Endothelial cell (in vitro differentiated cells): ENCODE data around the gene LRP5. TPM values are rescaled to one million over a fixed set of nuclear protein-coding genes. Genes with fewer than 3 reads are reported as not detected.

Experiments
- DNase-seq: peaks from one replicate; pipeline ENCODE4 v3.0.0; 2021; ENCODE audit warnings: low spot score
- H3K27ac Mint-ChIP-seq: one replicate; pipeline ENCODE4 v1.8.0; 2021; ENCODE audit warnings: mixed read lengths, inconsistent platforms; ENCODE audit not compliant: unreplicated experiment
- H3K27me3 Mint-ChIP-seq: one replicate; pipeline ENCODE4 v1.8.0; 2021; ENCODE audit warnings: mild to moderate bottlenecking, moderate library complexity, mixed read lengths, inconsistent platforms; ENCODE audit not compliant: unreplicated experiment
- H3K36me3 Mint-ChIP-seq: one replicate; pipeline ENCODE4 v1.8.0; 2021; ENCODE audit warnings: mild to moderate bottlenecking, low read depth, mixed read lengths, inconsistent platforms; ENCODE audit not compliant: unreplicated experiment
- H3K4me1 Mint-ChIP-seq: one replicate; pipeline ENCODE4 v1.8.0; 2021; ENCODE audit warnings: mild to moderate bottlenecking, mixed read lengths, inconsistent platforms; ENCODE audit not compliant: unreplicated experiment
- H3K4me3 Mint-ChIP-seq: one replicate; pipeline ENCODE4 v1.8.0; 2021; ENCODE audit warnings: mild to moderate bottlenecking, mixed read lengths, inconsistent platforms; ENCODE audit not compliant: unreplicated experiment
- H3K9me3 Mint-ChIP-seq: one replicate; pipeline ENCODE4 v1.8.0; 2021; ENCODE audit warnings: mixed read lengths, inconsistent platforms; ENCODE audit not compliant: unreplicated experiment
- CTCF ChIP-seq: fragments of 200-600 bp; sonication (generic); IDR thresholded peaks from one replicate; pipeline ENCODE4 v1.5.0; 2021; ENCODE audit warnings: antibody characterized with exemption; ENCODE audit not compliant: unreplicated experiment
- total RNA-seq: library from RNA; stranded (reverse); fragmentation: NEBNext Ultra II Directional; extraction: Animal tissue kit (Norgen Biotek cat#: 25700); gene quantifications from one replicate; pipeline ENCODE4 v1.2.1, GENCODE V29; 2021; ENCODE audit not compliant: unreplicated experiment

LRP5 gene
- total RNA-seq, 1 donor from 2014 or later, result 72.3 TPM

DNA sequence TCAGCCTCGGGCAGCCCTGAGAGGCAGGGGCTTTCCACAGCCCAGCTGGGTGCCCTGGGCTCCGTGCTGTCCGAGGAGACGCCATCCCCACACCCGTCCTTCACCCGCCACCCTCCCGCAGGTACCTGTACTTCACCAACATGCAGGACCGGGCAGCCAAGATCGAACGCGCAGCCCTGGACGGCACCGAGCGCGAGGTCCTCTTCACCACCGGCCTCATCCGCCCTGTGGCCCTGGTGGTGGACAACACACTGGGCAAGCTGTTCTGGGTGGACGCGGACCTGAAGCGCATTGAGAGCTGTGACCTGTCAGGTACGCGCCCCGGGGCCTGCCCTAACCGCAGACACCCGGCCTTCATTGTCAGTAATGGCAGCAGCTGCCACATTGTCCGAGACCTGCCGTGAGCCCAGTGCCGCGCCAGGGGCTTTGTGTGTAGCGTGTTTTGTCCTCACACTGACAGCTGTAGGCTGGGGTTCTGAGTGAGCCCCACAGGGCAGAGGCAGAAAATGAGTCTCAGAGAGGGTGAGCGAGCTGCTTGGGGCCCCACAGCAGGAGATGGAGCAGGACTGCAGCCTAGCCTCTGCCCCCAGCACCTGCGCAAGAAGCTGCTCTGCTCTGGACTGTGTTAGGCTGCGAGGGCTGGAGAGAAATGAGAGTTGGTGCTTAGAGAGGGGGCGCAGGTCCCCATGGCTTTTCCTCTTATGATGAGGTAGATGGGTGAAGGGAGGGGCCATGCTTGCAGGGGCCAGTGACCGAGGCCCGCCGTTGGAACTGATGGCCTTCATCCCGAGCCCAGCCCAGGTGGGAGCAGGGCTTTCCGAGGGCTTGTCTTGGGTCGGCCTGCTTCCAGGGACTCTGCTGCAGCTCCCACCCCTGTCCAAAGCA is 112.8 kb downstream of the LRP5 start:
- no peak overlapping the region for H3K4me3 Mint-ChIP-seq
- peaks cover 49% of the 10 kb centered on the region for H3K36me3 Mint-ChIP-seq
- TF ChIP-seq CTCF, result no peak
- peaks cover 6% of the 10 kb centered on the region for H3K27me3 Mint-ChIP-seq
- H3K9me3 Mint-ChIP-seq, result peaks cover 6% of the 10 kb centered on the region
- DNase-seq, result no peak
- H3K27ac Mint-ChIP-seq, result no peak overlapping the region
- no peaks in the 10 kb centered on the region for H3K4me1 Mint-ChIP-seq

GRCh38 chr11:68425866-68426380 is 113.5 kb downstream of the LRP5 start:
- Mint-ChIP-seq H3K36me3 (peaks cover 55% of the 10 kb centered on the region), H3K4me3 (no peak overlapping the region), H3K4me1 (no peaks in the 10 kb centered on the region), H3K27ac (no peak overlapping the region), H3K27me3 (peaks cover 11% of the 10 kb centered on the region), H3K9me3 (peaks cover 6% of the 10 kb centered on the region)
- DNase-seq, result no peak
- no peak for TF ChIP-seq CTCF

- TF ChIP-seq CTCF, result no peak
- Mint-ChIP-seq H3K4me1 (no peaks in the 10 kb centered on the region), H3K9me3 (peaks cover 6% of the 10 kb centered on the region), H3K36me3 (peaks cover 48% of the 10 kb centered on the region), H3K27ac (peak overlapping the region; percentile 78), H3K27me3 (peaks cover 11% of the 10 kb centered on the region), H3K4me3 (peak overlapping the region; percentile 90)
- no peak for DNase-seq
These were observed 117.3 kb downstream of the LRP5 start for GRCh38 chr11:68429661-68430060.

DNA sequence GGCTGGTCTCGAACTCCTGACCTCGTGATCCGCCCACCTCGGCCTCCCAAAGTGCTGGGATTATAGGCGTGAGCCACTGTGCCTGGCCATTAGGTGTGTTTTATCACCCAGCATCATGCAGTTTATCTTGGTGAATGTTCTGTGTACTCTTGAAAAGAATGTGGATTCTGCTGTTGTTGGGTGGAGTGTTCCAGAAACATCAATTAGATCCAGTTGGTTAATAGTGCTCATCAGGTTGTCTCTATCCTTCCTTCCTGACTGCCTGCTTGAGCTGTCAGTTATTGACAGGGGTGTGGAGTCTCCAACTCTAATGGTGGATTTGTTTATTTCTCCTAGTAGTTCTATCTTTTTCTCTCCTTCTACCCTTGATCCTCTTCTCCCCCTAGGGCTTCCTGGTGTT is 118.0 kb downstream of the LRP5 start:
- Mint-ChIP-seq H3K9me3 (peaks cover 6% of the 10 kb centered on the region), H3K36me3 (peaks cover 40% of the 10 kb centered on the region)

More for the DNA sequence above, 118.0 kb downstream of the LRP5 start:
- peak overlapping the region; percentile 62 for H3K4me3 Mint-ChIP-seq
- peaks cover 11% of the 10 kb centered on the region for H3K27me3 Mint-ChIP-seq
- no peak for DNase-seq
- no peaks in the 10 kb centered on the region for H3K4me1 Mint-ChIP-seq
- no peak overlapping the region for H3K27ac Mint-ChIP-seq
- no peak for TF ChIP-seq CTCF
